Mucosa of descending colon (tissue), 3 donors: Measurements from ENCODE around the gene BAHCC1. TPM values are rescaled to one million over a fixed set of nuclear protein-coding genes. Genes with fewer than 3 reads are reported as not detected.
A peak's percentile ranks its signal among the peaks of the same experiment; 100 is the strongest.

Source experiments
- ATAC-seq: fragments of 200-7000 bp; cut with Tn5 transposase; one replicate; pipeline ENCODE4 v1.9.1; 2020; ENCODE audit warnings: mild to moderate bottlenecking, moderate library complexity
- DNase-seq, 3 donors: peaks; one replicate each; pipeline ENCODE4 v3.0.0-alpha.2; 2020
- H3K36me3 ChIP-seq: fragments of 200-600 bp; one replicate; pipeline ENCODE4 v1.8.0; 2021; ENCODE audit warnings: low read depth, mild to moderate bottlenecking
- H3K4me1 ChIP-seq: fragments of 200-600 bp; one replicate; pipeline ENCODE4 v1.8.0; 2021; ENCODE audit warnings: low read depth, mild to moderate bottlenecking
- H3K4me3 ChIP-seq: fragments of 200-600 bp; one replicate; pipeline ENCODE4 v1.8.0; 2021; ENCODE audit warnings: mild to moderate bottlenecking
- H3K9me3 ChIP-seq: fragments of 200-600 bp; one replicate; pipeline ENCODE4 v1.8.0; 2021; ENCODE audit warnings: mild to moderate bottlenecking
- CTCF ChIP-seq: fragments of 200-600 bp; IDR thresholded peaks from one replicate; pipeline ENCODE4 v1.8.0; 2022; ENCODE audit warnings: antibody characterized with exemption, mild to moderate bottlenecking
- intact Hi-C, 2 donors: fragments of 100-400 bp; cut with DNase I in 1 of 2; cut with micrococcal nuclease in 1 of 2; formaldehyde crosslinking; loops; one replicate each; pipeline versions ENCODE4 v1.11.0 to v1.11.1; 2022; cut with DNase I, micrococcal nuclease
- total RNA-seq, 3 donors: library from RNA; stranded (reverse); fragmentation: NEBNext Ultra II Directional in 2 of 3; extraction: Animal tissue kit (Norgen Biotek cat#: 25700) in 2 of 3; gene quantifications; one replicate each; pipeline versions ENCODE4 v1.2.1 to v1.2.4, GENCODE V29; 2021 to 2023
- donor health status: DM: no; HTN: no; CAD: no; lungs with moderate emphysema.
- donor health status: DM: no; HTN: no; CAD: no.
- donor health status: DM: no; HTN: yes; CAD: no.

The BAHCC1 gene
- total RNA-seq, 3 donors from 2014 or later, result 14.0 to 27.4 (median 16.5) TPM

- Histone ChIP-seq H3K36me3 (no peaks in the 10 kb centered on the region), H3K9me3 (no peaks in the 10 kb centered on the region), H3K4me1 (peaks cover 37% of the 10 kb centered on the region), H3K4me3 (no peak overlapping the region)
- intact Hi-C loops, result no loop called here
- ATAC-seq (no peak), DNase-seq (no peak)
- no peak for TF ChIP-seq CTCF
Observed at GRCh38 chr17:81428516-81428915, 33.3 kb downstream of the BAHCC1 start.

- Histone ChIP-seq H3K4me3 (no peak overlapping the region), H3K36me3 (no peaks in the 10 kb centered on the region), H3K4me1 (peaks cover 37% of the 10 kb centered on the region), H3K9me3 (no peaks in the 10 kb centered on the region)
- intact Hi-C loops, result no loop called here
- ATAC-seq (peak; percentile 70), DNase-seq (peak; percentile 80 to 85 (median 81))
- TF ChIP-seq CTCF, result no peak
Observed at GRCh38 chr17:81428948-81429774, 33.9 kb downstream of the BAHCC1 start.

- ATAC-seq (peak; percentile 48), DNase-seq (peak in 1 of 3 donors; percentile 48)
- Histone ChIP-seq H3K4me1 (peaks cover 37% of the 10 kb centered on the region), H3K9me3 (no peaks in the 10 kb centered on the region), H3K36me3 (no peaks in the 10 kb centered on the region), H3K4me3 (no peak overlapping the region)
- intact Hi-C loops, result no loop called here
- no peak for TF ChIP-seq CTCF
Observed at GRCh38 chr17:81429821-81430551, 34.7 kb downstream of the BAHCC1 start.

- H3K4me1 ChIP-seq, result peaks cover 41% of the 10 kb centered on the region
- no peaks in the 10 kb centered on the region for H3K9me3 ChIP-seq
- ATAC-seq (no peak), DNase-seq (no peak)
- H3K4me3 ChIP-seq, result no peak overlapping the region
- no peaks in the 10 kb centered on the region for H3K36me3 ChIP-seq
- intact Hi-C loops, result no loop called here
- TF ChIP-seq CTCF, result no peak
Observed at GRCh38 chr17:81431545-81432482, 36.6 kb downstream of the BAHCC1 start.

GRCh38 chr17:81432941-81433340, 37.7 kb downstream of the BAHCC1 start:
- Histone ChIP-seq H3K4me1 (peaks cover 36% of the 10 kb centered on the region), H3K9me3 (no peaks in the 10 kb centered on the region), H3K36me3 (no peaks in the 10 kb centered on the region), H3K4me3 (no peak overlapping the region)
- peak; percentile 32 for ATAC-seq
- peak in 2 of 3 donors; percentile 49 to 70 for DNase-seq
- TF ChIP-seq CTCF, result no peak
- intact Hi-C loops, result no loop called here
